ENCODE measurements around the gene DYDC1.
"Not testable (repeated sequence)": the region's sequence is repeated elsewhere in the genome, so short reads cannot be mapped to it uniquely, and the experiment has no call there.

GRCh38 chr10:80305989-80306388, 50.6 kb downstream of the DYDC1 start:
- not testable (repeated sequence) for TF ChIP-seq POLR2A, CTCF (IDR thresholded peaks at IDR 0.05)

All from breast epithelium (tissue), 3 donors.